ENCODE measurements around the gene CCL16.
A peak's percentile ranks its signal among the peaks of the same experiment; 100 is the strongest.

CCL16 gene

DNA sequence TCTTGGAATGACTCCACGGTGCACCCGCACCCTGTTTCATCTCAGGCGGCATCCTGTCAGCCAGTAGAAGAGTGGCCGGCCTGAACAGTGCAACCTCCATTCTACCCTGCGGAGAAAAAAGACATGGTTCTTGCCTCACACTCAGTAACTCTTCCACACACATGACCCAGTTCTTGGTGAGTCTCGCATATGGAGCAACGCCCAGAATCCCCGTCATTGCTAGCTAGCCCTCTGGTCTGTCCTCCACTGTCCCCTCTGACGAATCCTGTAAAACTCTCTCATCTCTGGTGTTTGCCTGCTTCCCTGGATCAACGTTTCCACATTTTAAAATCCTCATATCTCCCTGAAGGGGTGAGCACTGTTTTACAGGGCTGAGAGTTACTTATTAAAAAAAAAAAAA lies 46.5 kb downstream of the CCL16 start:
- Histone ChIP-seq H3K4me3 (ENCODE audit: low read length in 2 of 2) (no peak overlapping the region), H2AFZ (ENCODE audit: low read length) (no peak overlapping the region), H3K4me2 (ENCODE audit: insufficient read depth, low read length, poor library complexity, severe bottlenecking) (no peak overlapping the region), H3K4me1 (ENCODE audit: control insufficient read depth in 2 of 2, insufficient read depth in 1 of 2, low read depth in 1 of 2, low read length in 2 of 2) (peaks cover 0 to 7% of the 10 kb centered on the region in 2 donors), H3K36me3 (replicated peaks in 1 of 2; ENCODE audit: control insufficient read depth in 2 of 2, insufficient read depth in 2 of 2, low read length in 2 of 2) (no peaks in the 10 kb centered on the region), H4K91ac (ENCODE audit: low read depth, low read length, poor library complexity) (no peak overlapping the region), H2BK120ac (ENCODE audit: low read depth, low read length) (no peak overlapping the region), H3K23ac (ENCODE audit: low read depth, low read length, poor library complexity) (no peak overlapping the region), H3K4ac (ENCODE audit: low read length) (no peak overlapping the region), H3K9ac (ENCODE audit: low read depth, low read length, poor library complexity) (no peak overlapping the region), H2BK5ac (ENCODE audit: low read length) (no peak overlapping the region), H3K79me1 (ENCODE audit: low read depth, low read length) (no peaks in the 10 kb centered on the region), H3K14ac (ENCODE audit: low read length) (no peak overlapping the region), H2AK5ac (ENCODE audit: low read depth, low read length) (no peak overlapping the region), H4K8ac (ENCODE audit: low read depth, low read length) (no peak overlapping the region), H3K9me3 (replicated peaks in 1 of 2; ENCODE audit: control insufficient read depth in 2 of 2, insufficient read depth in 1 of 2, low read depth in 1 of 2, low read length in 2 of 2) (no peaks in the 10 kb centered on the region), H2BK12ac (ENCODE audit: low read length) (no peak overlapping the region), H3K27ac (replicated peaks; ENCODE audit: low read length) (no peak overlapping the region), H2BK15ac (ENCODE audit: low read length) (no peak overlapping the region), H3K18ac (ENCODE audit: low read length) (no peak overlapping the region), H3K27me3 (ENCODE audit: control insufficient read depth in 3 of 3, insufficient read depth in 3 of 3, low read depth in 1 of 3, low read length in 3 of 3) (no peaks in the 10 kb centered on the region)
- WGBS, 2 donors (ENCODE audit: extremely low coverage in 2 of 2, insufficient read length in 2 of 2, insufficient replicate concordance in 1 of 2), result no CpG with 5 or more reads among the region's 10 CpGs
- DNase-seq (ENCODE audit: low spot score), result no peak

DNA sequence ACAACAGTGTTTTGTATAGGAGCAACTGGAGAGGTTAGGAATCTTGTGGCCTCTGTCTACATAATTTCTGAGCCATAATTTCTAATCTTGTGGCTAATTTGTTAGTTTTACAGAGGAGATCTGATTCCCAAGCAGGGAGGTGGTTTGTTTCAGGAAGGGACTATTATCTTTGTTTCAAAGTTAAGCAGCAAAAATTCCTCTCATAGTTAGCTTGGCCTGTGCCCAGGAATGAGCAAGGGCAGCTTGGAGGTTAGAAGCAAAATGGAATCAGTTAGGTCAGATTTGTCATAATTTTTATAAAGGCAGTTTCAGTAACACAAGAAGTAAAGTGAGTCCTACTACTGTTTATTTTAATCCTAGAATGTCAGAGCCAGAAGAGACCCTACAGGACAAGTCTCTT lies 48.7 kb downstream of the CCL16 start:
- Histone ChIP-seq H3K4me1 (ENCODE audit: control insufficient read depth in 2 of 2, insufficient read depth in 1 of 2, low read depth in 1 of 2, low read length in 2 of 2) (peaks cover 0 to 7% of the 10 kb centered on the region in 2 donors), H4K8ac (ENCODE audit: low read depth, low read length) (no peak overlapping the region), H2BK12ac (ENCODE audit: low read length) (no peak overlapping the region), H3K18ac (ENCODE audit: low read length) (no peak overlapping the region), H3K27me3 (ENCODE audit: control insufficient read depth in 3 of 3, insufficient read depth in 3 of 3, low read depth in 1 of 3, low read length in 3 of 3) (no peaks in the 10 kb centered on the region), H3K4ac (ENCODE audit: low read length) (no peak overlapping the region), H3K23ac (ENCODE audit: low read depth, low read length, poor library complexity) (no peak overlapping the region), H3K9ac (ENCODE audit: low read depth, low read length, poor library complexity) (no peak overlapping the region), H3K4me3 (ENCODE audit: low read length in 2 of 2) (no peak overlapping the region), H2BK15ac (ENCODE audit: low read length) (no peak overlapping the region), H2BK120ac (ENCODE audit: low read depth, low read length) (no peak overlapping the region), H4K91ac (ENCODE audit: low read depth, low read length, poor library complexity) (no peak overlapping the region), H2AFZ (ENCODE audit: low read length) (peak overlapping the region; percentile 89), H3K14ac (ENCODE audit: low read length) (no peak overlapping the region), H2BK5ac (ENCODE audit: low read length) (no peak overlapping the region), H3K27ac (replicated peaks; ENCODE audit: low read length) (no peak overlapping the region), H3K36me3 (replicated peaks in 1 of 2; ENCODE audit: control insufficient read depth in 2 of 2, insufficient read depth in 2 of 2, low read length in 2 of 2) (no peaks in the 10 kb centered on the region), H2AK5ac (ENCODE audit: low read depth, low read length) (no peak overlapping the region), H3K4me2 (ENCODE audit: insufficient read depth, low read length, poor library complexity, severe bottlenecking) (no peak overlapping the region), H3K9me3 (replicated peaks in 1 of 2; ENCODE audit: control insufficient read depth in 2 of 2, insufficient read depth in 1 of 2, low read depth in 1 of 2, low read length in 2 of 2) (no peaks in the 10 kb centered on the region), H3K79me1 (ENCODE audit: low read depth, low read length) (no peaks in the 10 kb centered on the region)
- no peak for DNase-seq (ENCODE audit: low spot score)

DNA sequence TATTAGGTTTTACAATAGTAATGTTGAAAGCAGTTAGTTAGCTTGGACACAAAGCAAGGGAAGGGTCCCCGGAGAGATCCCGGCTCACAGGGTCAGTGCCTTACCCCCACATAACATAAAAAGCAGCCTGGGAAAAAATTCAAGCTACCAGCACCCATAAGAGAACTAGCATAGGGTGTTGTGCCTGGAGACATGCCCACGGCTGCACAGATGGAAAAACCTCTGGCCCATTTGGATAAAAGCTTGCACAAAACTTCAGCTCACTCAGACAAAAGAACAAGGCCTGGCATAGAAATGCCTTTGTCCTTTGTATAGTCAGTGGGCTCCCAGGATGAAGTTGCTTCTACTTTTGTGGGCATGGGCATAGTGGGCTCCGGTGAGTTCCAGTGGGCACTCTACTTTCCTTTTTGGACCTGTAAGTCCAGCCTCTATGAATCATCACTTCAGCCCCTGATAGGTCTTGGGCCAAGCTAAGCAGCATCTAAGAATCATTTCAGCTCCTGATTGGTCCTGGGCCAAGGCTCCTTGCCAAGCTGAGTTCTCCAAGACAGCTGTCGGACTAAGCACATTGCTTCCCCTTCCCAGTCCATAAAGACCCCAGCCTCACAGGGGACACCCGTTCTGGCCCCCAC lies 49.4 kb downstream of the CCL16 start:
- H3K23ac ChIP-seq (ENCODE audit: low read depth, low read length, poor library complexity), result no peak overlapping the region
- H2AK5ac ChIP-seq (ENCODE audit: low read depth, low read length), result no peak overlapping the region
- peak overlapping the region; percentile 89 for H2AFZ ChIP-seq (ENCODE audit: low read length)
- H4K91ac ChIP-seq (ENCODE audit: low read depth, low read length, poor library complexity), result no peak overlapping the region
- no peak overlapping the region for H3K14ac ChIP-seq (ENCODE audit: low read length)
- H3K9me3 ChIP-seq (replicated peaks in 1 of 2; ENCODE audit: control insufficient read depth in 2 of 2, insufficient read depth in 1 of 2, low read depth in 1 of 2, low read length in 2 of 2), result no peaks in the 10 kb centered on the region
- no peak overlapping the region for H2BK15ac ChIP-seq (ENCODE audit: low read length)
- no peak overlapping the region for H3K4me3 ChIP-seq (ENCODE audit: low read length in 2 of 2)
- H3K4ac ChIP-seq (ENCODE audit: low read length), result no peak overlapping the region
- DNase-seq (ENCODE audit: low spot score), result no peak
- H2BK12ac ChIP-seq (ENCODE audit: low read length), result no peak overlapping the region
- H2BK5ac ChIP-seq (ENCODE audit: low read length), result no peak overlapping the region
- WGBS, 2 donors (ENCODE audit: extremely low coverage in 2 of 2, insufficient read length in 2 of 2, insufficient replicate concordance in 1 of 2), result no CpG with 5 or more reads among the region's 6 CpGs
- no peak overlapping the region for H3K9ac ChIP-seq (ENCODE audit: low read depth, low read length, poor library complexity)
- H3K4me2 ChIP-seq (ENCODE audit: insufficient read depth, low read length, poor library complexity, severe bottlenecking), result no peak overlapping the region
- H3K36me3 ChIP-seq (replicated peaks in 1 of 2; ENCODE audit: control insufficient read depth in 2 of 2, insufficient read depth in 2 of 2, low read length in 2 of 2), result no peaks in the 10 kb centered on the region
- no peak overlapping the region for H3K18ac ChIP-seq (ENCODE audit: low read length)
- no peaks in the 10 kb centered on the region for H3K27me3 ChIP-seq (ENCODE audit: control insufficient read depth in 3 of 3, insufficient read depth in 3 of 3, low read depth in 1 of 3, low read length in 3 of 3)
- no peak overlapping the region for H3K27ac ChIP-seq (replicated peaks; ENCODE audit: low read length)
- no peaks in the 10 kb centered on the region for H3K79me1 ChIP-seq (ENCODE audit: low read depth, low read length)
- peaks cover 0 to 7% of the 10 kb centered on the region in 2 donors for H3K4me1 ChIP-seq (ENCODE audit: control insufficient read depth in 2 of 2, insufficient read depth in 1 of 2, low read depth in 1 of 2, low read length in 2 of 2)
- no peak overlapping the region for H2BK120ac ChIP-seq (ENCODE audit: low read depth, low read length)
- no peak overlapping the region for H4K8ac ChIP-seq (ENCODE audit: low read depth, low read length)

DNA sequence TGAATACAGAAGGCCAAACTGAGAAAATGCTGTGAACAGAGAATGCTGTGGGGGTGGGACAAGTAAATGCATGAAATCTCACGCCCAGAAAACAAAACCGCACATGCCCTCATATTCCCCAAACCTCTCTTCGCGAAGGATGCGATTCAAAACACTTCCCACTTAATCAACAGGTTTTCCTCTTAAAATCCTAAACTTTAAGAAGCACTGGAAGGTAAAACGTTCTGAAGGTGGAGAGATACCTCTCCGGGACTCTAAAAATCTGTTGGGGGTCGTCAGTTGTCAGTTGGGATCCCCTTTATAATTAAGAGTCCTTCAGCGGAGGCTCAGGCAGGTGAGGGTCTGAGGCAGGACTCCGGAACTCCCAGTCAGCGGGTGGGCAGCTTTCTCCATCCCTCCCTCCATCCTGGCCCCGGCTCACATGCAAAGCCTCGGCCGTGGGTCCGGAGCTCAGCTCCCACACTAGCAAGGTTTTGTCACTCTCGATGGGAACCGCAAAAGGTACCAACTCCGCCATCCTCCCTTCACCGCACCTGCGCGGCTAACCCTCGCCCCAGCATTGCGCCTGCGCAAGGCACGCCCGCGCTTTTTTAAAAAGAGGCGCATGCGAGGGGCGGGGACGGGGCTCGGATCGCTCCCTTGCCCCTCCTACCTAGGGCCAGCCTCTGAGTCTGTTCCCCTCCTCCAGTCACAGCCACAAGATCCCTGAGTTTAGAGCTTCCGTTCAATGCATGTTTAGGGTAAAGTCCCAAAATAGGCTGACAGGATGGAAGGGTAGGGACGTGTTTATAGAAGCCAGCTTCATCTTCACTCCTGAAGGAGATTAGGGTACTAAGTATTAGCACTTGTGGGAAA lies 50.9 kb downstream of the CCL16 start, which contains the start of gene RDM1:
RDM1 (minus strand) TSS at position 563 of the 855 bp plus-strand sequence; CDS start at position 517, 46 bp downstream.
- Histone ChIP-seq H2BK120ac (ENCODE audit: low read depth, low read length) (no peak within 1 kb of the TSS), H3K4me1 (ENCODE audit: control insufficient read depth in 2 of 2, insufficient read depth in 1 of 2, low read depth in 1 of 2, low read length in 2 of 2) (peaks cover 0 to 7% of the 10 kb centered on the region in 2 donors), H2BK12ac (ENCODE audit: low read length) (no peak within 1 kb of the TSS), H3K14ac (ENCODE audit: low read length) (no peak within 1 kb of the TSS), H2BK15ac (ENCODE audit: low read length) (no peak within 1 kb of the TSS), H3K4ac (ENCODE audit: low read length) (no peak within 1 kb of the TSS), H3K27ac (replicated peaks; ENCODE audit: low read length) (no peak within 1 kb of the TSS), H2BK5ac (ENCODE audit: low read length) (no peak within 1 kb of the TSS), H3K23ac (ENCODE audit: low read depth, low read length, poor library complexity) (peak within 1 kb of the TSS; percentile 29), H2AK5ac (ENCODE audit: low read depth, low read length) (no peak within 1 kb of the TSS), H3K36me3 (replicated peaks in 1 of 2; ENCODE audit: control insufficient read depth in 2 of 2, insufficient read depth in 2 of 2, low read length in 2 of 2) (no peaks in the 10 kb centered on the region), H3K9ac (ENCODE audit: low read depth, low read length, poor library complexity) (no peak within 1 kb of the TSS), H4K91ac (ENCODE audit: low read depth, low read length, poor library complexity) (no peak within 1 kb of the TSS), H3K9me3 (replicated peaks in 1 of 2; ENCODE audit: control insufficient read depth in 2 of 2, insufficient read depth in 1 of 2, low read depth in 1 of 2, low read length in 2 of 2) (no peaks in the 10 kb centered on the region), H3K4me2 (ENCODE audit: insufficient read depth, low read length, poor library complexity, severe bottlenecking) (peak within 1 kb of the TSS; percentile 70), H3K4me3 (ENCODE audit: low read length in 2 of 2) (peak within 1 kb of the TSS; percentile 71 to 87), H3K18ac (ENCODE audit: low read length) (peak within 1 kb of the TSS; percentile 46), H4K8ac (ENCODE audit: low read depth, low read length) (no peak within 1 kb of the TSS), H2AFZ (ENCODE audit: low read length) (peak within 1 kb of the TSS; percentile 89), H3K79me1 (ENCODE audit: low read depth, low read length) (no peaks in the 10 kb centered on the region), H3K27me3 (ENCODE audit: control insufficient read depth in 3 of 3, insufficient read depth in 3 of 3, low read depth in 1 of 3, low read length in 3 of 3) (no peaks in the 10 kb centered on the region)
- WGBS, 2 donors (ENCODE audit: extremely low coverage in 2 of 2, insufficient read length in 2 of 2, insufficient replicate concordance in 1 of 2), result no CpG with 5 or more reads among the region's 35 CpGs
- peak; percentile 73 for DNase-seq (ENCODE audit: low spot score)
